GM11168 (cell line): ENCODE results near the gene KLK15.

Source experiments
- in situ Hi-C: fragments of 300-500 bp; cut with MboI; formaldehyde crosslinking; loops from one replicate; pipeline ENCODE4 v1.12.0; 2022; ENCODE audit warnings: low sequenced_read_pairs; ENCODE audit not compliant: unreplicated experiment

Gene KLK15, protein sequence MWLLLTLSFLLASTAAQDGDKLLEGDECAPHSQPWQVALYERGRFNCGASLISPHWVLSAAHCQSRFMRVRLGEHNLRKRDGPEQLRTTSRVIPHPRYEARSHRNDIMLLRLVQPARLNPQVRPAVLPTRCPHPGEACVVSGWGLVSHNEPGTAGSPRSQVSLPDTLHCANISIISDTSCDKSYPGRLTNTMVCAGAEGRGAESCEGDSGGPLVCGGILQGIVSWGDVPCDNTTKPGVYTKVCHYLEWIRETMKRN

DNA sequence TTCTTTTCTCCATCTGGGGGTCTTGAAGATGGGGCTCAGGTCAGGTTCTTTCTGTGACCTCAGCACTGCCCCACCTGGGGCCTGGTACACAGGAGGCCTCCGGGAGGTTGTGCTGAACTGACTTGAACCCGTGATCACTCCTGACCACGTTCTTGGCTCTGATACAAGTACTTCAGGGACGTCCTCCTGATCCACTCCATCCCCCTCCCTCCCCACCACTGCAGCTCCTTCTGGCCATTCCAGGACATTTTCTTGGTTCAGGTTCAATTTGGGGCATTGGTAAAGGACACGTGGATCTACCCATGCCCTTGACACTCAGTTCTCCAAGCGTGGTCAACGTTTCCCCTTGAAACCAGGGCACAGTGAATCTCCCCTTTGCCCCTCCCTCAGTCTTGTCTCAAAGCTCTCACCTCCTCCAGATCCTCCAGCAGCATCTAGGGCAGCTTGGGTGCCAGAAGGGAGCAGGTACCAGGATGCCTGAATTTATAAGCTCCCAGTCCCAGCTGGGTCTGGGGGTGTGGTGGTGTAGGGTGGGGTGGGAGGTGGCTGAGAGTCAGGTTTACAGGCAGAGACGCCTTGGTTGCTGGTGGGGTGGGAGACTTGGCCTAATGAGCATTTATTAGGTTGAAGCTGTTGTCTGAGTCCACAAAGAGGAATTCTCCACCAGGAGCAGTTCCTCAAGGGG is at the start of gene KLK15:
TSS of gene KLK15 (minus strand) at position 458 of the 685 bp plus-strand sequence. CDS start 2,082 bp downstream, outside the sequence.
- in situ Hi-C loops: no loop called here

DNA sequence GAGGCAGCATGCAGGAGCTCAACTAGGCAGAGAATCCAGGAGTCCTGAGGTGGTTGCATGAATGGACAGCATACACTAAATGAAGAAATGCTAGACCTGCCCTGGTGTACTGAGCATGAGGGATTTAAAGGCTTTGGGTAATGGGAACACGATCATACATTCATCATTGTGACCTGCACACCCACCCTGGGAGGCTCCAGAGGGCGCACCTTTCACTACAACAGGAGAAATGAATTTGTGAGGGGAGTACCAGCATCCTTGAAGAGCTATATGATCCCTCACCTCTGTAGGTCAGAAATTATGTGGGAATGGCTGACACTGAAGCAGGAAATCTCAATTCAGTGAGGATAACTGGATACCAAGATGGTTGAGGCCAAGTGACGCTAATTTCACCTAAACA is 48.8 kb upstream of the KLK15 start:
- in situ Hi-C loops: no loop called here

DNA sequence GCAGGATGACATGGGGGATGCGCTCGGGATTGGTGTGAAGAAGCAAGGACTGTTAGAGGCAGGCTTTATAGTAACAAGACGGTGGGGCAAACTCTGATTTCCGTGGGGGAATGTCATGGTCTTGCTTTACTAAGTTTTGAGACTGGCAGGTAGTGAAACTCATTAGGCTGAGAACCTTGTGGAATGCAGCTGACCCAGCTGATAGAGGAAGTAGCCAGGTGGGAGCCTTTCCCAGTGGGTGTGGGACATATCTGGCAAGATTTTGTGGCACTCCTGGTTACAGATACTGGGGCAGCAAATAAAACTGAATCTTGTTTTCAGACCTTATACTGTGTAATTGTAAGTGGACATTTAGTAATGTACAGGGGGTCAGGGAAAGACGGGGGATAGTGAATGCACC is 46.9 kb upstream of the KLK15 start:
- in situ Hi-C loops: no loop called here

DNA sequence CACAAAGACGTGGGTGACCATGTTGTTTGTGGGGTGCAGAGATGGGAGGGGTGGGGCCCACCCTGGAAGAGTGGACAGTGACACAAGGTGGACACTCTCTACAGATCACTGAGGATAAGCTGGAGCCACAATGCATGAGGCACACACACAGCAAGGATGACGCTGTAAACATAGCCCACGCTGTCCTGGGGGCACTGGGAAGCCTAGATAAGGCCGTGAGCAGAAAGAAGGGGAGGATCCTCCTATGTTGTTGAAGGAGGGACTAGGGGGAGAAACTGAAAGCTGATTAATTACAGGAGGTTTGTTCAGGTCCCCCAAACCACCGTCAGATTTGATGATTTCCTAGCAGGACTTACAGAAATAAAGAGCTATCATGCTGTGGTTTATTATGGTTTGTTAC is 45.5 kb upstream of the KLK15 start:
- in situ Hi-C loops: no loop called here

DNA sequence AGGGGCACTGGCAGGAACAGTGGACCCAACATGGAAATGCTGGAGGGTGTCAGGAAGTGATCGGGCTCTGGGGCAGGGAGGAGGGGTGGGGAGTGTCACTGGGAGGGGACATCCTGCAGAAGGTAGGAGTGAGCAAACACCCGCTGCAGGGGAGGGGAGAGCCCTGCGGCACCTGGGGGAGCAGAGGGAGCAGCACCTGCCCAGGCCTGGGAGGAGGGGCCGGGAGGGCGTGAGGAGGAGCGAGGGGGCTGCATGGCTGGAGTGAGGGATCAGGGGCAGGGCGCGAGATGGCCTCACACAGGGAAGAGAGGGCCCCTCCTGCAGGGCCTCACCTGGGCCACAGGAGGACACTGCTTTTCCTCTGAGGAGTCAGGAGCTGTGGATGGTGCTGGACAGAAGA is 44.0 kb upstream of the KLK15 start:
- in situ Hi-C loops: no loop called here

DNA sequence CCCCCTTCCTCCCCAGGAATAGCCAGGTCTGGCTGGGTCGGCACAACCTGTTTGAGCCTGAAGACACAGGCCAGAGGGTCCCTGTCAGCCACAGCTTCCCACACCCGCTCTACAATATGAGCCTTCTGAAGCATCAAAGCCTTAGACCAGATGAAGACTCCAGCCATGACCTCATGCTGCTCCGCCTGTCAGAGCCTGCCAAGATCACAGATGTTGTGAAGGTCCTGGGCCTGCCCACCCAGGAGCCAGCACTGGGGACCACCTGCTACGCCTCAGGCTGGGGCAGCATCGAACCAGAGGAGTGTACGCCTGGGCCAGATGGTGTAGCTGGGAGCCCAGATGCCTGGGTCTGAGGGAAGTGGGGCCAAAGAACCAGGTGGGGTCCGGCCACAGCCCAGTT is 43.1 kb upstream of the KLK15 start:
- in situ Hi-C loops: no loop called here

DNA sequence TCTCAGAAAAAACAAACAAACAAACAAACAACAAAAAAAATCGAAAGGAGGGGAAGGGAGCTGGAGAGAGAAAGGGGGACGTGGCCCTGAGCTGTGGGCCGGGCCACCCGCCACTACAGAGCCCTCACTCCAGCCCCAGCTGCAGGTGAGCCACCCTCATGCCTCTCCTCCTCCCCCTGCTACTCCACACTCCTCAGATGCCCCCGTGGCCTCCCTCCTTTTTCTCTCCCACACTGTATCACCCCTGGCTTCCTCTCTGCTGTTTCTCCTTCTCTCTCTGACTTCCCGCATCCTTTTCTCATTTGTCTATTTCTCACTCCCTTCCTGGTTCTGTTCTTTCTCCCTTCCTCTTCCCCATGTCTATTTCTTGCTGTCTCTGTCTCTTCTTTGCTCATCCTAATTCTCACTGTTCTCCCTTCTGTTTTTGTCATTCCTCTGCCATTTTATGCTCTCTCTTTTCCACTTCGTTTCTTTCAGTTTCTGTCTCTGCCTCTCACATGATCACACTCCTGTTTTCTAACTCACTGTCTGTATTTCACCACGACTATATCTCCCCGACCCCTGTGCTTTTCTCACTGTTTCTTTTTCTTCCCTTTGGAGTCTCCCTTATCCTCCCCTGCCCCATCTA is 42.5 kb upstream of the KLK15 start:
- in situ Hi-C loops: no loop called here

DNA sequence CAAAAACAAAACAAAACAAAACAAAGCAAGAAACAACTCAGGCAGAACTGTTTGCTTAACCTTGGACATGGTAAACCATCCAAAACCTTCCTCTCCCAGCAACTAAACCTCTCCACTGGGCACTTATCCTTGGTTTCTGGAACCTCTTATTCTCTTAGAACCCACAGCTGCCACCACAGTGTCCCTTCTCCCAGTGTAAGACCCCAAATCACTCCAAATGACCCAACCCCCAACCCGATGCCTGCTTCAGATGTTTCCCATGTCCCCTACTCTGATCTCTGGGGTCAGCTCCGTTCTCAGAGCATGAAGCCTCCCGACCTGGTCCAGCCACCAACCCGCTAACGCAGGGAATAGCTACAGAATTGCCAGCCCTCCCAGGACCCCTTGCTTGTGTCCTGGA is 40.8 kb upstream of the KLK15 start:
- in situ Hi-C loops: no loop called here

DNA sequence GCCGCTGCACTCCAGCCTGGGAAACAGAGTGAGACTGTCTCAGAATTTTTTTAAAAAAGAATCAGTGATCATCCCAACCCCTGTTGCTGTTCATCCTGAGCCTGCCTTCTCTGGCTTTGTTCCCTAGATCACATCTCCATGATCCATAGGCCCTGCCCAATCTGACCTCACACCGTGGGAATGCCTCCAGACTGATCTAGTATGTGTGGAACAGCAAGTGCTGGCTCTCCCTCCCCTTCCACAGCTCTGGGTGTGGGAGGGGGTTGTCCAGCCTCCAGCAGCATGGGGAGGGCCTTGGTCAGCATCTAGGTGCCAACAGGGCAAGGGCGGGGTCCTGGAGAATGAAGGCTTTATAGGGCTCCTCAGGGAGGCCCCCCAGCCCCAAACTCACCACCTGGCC is 39.7 kb upstream of the KLK15 start, which contains the start of gene KLK2:
TSS of gene KLK2 (plus strand) at position 384 of the 400 bp plus-strand sequence. CDS start 35 bp downstream, outside the sequence.
- in situ Hi-C loops: no loop called here

DNA sequence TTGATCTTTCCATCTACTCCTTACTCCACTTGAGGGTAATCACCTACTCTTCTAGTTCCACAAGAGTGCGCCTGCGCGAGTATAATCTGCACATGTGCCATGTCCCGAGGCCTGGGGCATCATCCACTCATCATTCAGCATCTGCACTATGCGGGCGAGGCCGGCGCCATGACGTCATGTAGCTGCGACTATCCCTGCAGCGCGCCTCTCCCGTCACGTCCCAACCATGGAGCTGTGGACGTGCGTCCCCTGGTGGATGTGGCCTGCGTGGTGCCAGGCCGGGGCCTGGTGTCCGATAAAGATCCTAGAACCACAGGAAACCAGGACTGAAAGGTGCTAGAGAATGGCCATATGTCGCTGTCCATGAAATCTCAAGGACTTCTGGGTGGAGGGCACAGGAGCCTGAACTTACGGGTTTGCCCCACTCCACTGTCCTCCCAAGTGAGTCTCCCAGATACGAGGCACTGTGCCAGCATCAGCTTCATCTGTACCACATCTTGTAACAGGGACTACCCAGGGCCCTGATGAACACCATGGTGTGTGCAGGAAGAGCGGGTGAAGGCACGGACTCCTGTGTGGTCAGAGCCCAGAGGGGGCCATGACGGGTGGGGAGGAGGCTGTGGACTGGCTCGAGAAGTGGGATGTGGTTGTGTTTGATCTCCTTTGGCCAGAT is 37.2 kb upstream of the KLK15 start:
- in situ Hi-C loops: no loop called here

DNA sequence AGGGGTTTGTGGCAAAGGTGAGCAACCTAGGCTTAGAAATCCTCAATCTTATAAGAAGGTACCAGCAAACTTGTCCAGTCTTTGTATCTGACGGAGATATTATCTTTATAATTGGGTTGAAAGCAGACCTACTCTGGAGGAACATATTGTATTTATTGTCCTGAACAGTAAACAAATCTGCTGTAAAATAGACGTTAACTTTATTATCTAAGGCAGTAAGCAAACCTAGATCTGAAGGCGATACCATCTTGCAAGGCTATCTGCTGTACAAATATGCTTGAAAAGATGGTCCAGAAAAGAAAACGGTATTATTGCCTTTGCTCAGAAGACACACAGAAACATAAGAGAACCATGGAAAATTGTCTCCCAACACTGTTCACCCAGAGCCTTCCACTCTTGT is 36.1 kb upstream of the KLK15 start:
- in situ Hi-C loops: no loop called here

DNA sequence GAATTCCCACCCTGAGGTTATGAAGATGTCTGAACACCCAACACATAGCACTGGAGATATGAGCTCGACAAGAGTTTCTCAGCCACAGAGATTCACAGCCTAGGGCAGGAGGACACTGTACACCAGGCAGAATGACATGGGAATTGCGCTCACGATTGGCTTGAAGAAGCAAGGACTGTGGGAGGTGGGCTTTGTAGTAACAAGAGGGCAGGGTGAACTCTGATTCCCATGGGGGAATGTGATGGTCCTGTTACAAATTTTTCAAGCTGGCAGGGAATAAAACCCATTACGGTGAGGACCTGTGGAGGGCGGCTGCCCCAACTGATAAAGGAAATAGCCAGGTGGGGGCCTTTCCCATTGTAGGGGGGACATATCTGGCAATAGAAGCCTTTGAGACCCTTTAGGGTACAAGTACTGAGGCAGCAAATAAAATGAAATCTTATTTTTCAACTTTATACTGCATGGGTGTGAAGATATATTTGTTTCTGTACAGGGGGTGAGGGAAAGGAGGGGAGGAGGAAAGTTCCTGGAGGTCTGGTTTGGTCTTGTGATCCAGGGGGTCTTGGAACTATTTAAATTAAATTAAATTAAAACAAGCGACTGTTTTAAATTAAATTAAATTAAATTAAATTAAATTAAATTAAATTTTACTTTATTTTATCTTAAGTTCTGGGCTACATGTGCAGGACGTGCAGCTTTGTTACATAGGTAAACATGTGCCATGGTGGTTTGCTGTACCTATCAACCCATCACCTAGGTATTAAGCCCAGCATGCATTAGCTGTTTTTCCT is 28.3 kb upstream of the KLK15 start:
- in situ Hi-C loops: no loop called here

DNA sequence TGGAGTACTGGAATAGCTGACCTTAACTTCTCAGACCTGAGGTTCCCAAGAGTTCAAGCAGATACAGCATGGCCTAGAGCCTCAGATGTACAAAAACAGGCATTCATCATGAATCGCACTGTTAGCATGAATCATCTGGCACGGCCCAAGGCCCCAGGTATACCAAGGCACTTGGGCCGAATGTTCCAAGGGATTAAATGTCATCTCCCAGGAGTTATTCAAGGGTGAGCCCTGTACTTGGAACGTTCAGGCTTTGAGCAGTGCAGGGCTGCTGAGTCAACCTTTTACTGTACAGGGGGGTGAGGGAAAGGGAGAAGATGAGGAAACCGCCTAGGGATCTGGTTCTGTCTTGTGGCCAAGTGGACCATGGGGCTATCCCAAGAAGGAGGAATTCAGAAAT is 27.6 kb upstream of the KLK15 start:
- in situ Hi-C loops: no loop called here

DNA sequence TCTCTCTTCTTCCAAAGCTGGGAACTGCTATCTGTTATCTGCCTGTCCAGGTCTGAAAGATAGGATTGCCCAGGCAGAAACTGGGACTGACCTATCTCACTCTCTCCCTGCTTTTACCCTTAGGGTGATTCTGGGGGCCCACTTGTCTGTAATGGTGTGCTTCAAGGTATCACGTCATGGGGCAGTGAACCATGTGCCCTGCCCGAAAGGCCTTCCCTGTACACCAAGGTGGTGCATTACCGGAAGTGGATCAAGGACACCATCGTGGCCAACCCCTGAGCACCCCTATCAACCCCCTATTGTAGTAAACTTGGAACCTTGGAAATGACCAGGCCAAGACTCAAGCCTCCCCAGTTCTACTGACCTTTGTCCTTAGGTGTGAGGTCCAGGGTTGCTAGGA is 26.5 kb upstream of the KLK15 start:
- in situ Hi-C loops: no loop called here

DNA sequence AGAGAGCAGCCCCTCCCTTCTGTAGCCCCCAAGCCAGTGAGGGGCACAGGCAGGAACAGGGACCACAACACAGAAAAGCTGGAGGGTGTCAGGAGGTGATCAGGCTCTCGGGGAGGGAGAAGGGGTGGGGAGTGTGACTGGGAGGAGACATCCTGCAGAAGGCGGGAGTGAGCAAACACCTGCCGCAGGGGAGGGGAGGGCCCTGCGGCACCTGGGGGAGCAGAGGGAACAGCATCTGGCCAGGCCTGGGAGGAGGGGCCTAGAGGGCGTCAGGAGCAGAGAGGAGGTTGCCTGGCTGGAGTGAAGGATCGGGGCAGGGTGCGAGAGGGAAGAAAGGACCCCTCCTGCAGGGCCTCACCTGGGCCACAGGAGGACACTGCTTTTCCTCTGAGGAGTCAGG is 25.5 kb upstream of the KLK15 start:
- in situ Hi-C loops: no loop called here

DNA sequence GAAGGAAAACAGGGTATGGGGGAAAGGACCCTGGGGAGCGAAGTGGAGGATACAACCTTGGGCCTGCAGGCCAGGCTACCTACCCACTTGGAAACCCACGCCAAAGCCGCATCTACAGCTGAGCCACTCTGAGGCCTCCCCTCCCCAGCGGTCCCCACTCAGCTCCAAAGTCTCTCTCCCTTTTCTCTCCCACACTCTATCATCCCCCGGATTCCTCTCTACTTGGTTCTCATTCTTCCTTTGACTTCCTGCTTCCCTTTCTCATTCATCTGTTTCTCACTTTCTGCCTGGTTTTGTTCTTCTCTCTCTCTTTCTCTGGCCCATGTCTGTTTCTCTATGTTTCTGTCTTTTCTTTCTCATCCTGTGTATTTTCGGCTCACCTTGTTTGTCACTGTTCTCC is 24.0 kb upstream of the KLK15 start:
- in situ Hi-C loops: no loop called here

DNA sequence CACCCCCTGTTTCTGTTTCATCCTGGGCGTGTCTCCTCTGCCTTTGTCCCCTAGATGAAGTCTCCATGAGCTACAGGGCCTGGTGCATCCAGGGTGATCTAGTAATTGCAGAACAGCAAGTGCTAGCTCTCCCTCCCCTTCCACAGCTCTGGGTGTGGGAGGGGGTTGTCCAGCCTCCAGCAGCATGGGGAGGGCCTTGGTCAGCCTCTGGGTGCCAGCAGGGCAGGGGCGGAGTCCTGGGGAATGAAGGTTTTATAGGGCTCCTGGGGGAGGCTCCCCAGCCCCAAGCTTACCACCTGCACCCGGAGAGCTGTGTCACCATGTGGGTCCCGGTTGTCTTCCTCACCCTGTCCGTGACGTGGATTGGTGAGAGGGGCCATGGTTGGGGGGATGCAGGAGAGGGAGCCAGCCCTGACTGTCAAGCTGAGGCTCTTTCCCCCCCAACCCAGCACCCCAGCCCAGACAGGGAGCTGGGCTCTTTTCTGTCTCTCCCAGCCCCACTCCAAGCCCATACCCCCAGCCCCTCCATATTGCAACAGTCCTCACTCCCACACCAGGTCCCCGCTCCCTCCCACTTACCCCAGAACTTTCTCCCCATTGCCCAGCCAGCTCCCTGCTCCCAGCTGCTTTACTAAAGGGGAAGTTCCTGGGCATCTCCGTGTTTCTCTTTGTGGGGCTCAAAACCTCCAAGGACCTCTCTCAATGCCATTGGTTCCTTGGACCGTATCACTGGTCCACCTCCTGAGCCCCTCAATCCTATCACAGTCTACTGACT is 21.4 kb upstream of the KLK15 start, which contains the start of gene KLK3:
TSS of gene KLK3 (plus strand) at position 280 of the 775 bp plus-strand sequence. CDS start at position 321, 41 bp downstream.
- in situ Hi-C loops: no loop called here

DNA sequence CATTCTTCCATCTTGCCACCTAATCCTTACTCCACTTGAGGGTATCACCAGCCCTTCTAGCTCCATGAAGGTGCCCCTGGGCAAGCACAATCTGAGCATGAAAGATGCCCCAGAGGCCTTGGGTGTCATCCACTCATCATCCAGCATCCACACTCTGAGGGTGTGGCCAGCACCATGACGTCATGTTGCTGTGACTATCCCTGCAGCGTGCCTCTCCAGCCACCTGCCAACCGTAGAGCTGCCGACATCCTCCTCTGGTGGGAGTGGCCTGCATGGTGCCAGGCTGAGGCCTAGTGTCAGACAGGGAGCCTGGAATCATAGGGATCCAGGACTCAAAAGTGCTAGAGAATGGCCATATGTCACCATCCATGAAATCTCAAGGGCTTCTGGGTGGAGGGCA is 18.2 kb upstream of the KLK15 start:
- in situ Hi-C loops: no loop called here

DNA sequence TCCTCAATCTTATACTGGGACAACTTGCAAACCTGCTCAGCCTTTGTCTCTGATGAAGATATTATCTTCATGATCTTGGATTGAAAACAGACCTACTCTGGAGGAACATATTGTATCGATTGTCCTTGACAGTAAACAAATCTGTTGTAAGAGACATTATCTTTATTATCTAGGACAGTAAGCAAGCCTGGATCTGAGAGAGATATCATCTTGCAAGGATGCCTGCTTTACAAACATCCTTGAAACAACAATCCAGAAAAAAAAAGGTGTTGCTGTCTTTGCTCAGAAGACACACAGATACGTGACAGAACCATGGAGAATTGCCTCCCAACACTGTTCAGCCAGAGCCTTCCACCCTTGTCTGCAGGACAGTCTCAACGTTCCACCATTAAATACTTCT is 17.4 kb upstream of the KLK15 start:
- in situ Hi-C loops: no loop called here
